Lower leg skin (tissue), 3 donors: Measurements from ENCODE around the gene DPCD.

ENCODE experiments used
- CTCF ChIP-seq, 3 donors: fragments of 450-650 bp; IDR thresholded peaks; one replicate each; pipeline ENCODE4 v1.5.1; 2016; ENCODE audit warnings: antibody characterized with exemption in 3 of 3, mild to moderate bottlenecking in 3 of 3, moderate library complexity in 2 of 3
- POLR2A ChIP-seq, 2 donors: fragments of 450-650 bp; IDR thresholded peaks; one replicate each; pipeline ENCODE4 v1.6.1; 2016 to 2017; ENCODE audit warnings: antibody characterized with exemption in 2 of 2, mild to moderate bottlenecking in 1 of 2, moderate library complexity in 1 of 2

GRCh38 chr10:101578803-101579515, 9.2 kb upstream of the DPCD start:
- TF ChIP-seq POLR2A (IDR thresholded peaks at IDR 0.05) (no peak), CTCF (IDR thresholded peaks at IDR 0.05) (no peak)
